ENCODE data around the gene MYO5C. TPM values are rescaled to one million over a fixed set of nuclear protein-coding genes. Genes with fewer than 3 reads are reported as not detected.
A peak's percentile ranks its signal among the peaks of the same experiment; 100 is the strongest.

Gene MYO5C
- total RNA-seq, 6 donors from 2014 or later: 59.9 to 128 (median 84.5) TPM

GRCh38 chr15:52158084-52158765 lies 137.4 kb downstream of the MYO5C start:
- no peak for TF ChIP-seq EP300 (IDR thresholded peaks at IDR 0.05)
- TF ChIP-seq, protein P1, sequence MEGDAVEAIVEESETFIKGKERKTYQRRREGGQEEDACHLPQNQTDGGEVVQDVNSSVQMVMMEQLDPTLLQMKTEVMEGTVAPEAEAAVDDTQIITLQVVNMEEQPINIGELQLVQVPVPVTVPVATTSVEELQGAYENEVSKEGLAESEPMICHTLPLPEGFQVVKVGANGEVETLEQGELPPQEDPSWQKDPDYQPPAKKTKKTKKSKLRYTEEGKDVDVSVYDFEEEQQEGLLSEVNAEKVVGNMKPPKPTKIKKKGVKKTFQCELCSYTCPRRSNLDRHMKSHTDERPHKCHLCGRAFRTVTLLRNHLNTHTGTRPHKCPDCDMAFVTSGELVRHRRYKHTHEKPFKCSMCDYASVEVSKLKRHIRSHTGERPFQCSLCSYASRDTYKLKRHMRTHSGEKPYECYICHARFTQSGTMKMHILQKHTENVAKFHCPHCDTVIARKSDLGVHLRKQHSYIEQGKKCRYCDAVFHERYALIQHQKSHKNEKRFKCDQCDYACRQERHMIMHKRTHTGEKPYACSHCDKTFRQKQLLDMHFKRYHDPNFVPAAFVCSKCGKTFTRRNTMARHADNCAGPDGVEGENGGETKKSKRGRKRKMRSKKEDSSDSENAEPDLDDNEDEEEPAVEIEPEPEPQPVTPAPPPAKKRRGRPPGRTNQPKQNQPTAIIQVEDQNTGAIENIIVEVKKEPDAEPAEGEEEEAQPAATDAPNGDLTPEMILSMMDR (IDR thresholded peaks at IDR 0.05): no peak
- TF ChIP-seq POLR2AphosphoS5 (IDR thresholded peaks at IDR 0.05): no peak
- no peak for TF ChIP-seq POLR2A (IDR thresholded peaks at IDR 0.05)
- ATAC-seq (ENCODE audit: low FRiP score in 2 of 2) (no peak), DNase-seq (no peak)
- H3K4me3 ChIP-seq: no peak overlapping the region
- H3K9me3 ChIP-seq: no peaks in the 10 kb centered on the region
- H3K4me1 ChIP-seq: no peaks in the 10 kb centered on the region
- H3K27me3 ChIP-seq: no peaks in the 10 kb centered on the region
- WGBS, 2 donors: 88 to 91% methylated on average over 10 of the region's 10 CpGs
- peaks cover 0 to 6% (median 3%) of the 10 kb centered on the region in 4 donors for H3K36me3 ChIP-seq
- no peak overlapping the region for H3K27ac ChIP-seq

GRCh38 chr15:52155878-52156277 lies 139.7 kb downstream of the MYO5C start:
- WGBS, 2 donors: 63 to 72% methylated on average over 2 of the region's 2 CpGs

DNA sequence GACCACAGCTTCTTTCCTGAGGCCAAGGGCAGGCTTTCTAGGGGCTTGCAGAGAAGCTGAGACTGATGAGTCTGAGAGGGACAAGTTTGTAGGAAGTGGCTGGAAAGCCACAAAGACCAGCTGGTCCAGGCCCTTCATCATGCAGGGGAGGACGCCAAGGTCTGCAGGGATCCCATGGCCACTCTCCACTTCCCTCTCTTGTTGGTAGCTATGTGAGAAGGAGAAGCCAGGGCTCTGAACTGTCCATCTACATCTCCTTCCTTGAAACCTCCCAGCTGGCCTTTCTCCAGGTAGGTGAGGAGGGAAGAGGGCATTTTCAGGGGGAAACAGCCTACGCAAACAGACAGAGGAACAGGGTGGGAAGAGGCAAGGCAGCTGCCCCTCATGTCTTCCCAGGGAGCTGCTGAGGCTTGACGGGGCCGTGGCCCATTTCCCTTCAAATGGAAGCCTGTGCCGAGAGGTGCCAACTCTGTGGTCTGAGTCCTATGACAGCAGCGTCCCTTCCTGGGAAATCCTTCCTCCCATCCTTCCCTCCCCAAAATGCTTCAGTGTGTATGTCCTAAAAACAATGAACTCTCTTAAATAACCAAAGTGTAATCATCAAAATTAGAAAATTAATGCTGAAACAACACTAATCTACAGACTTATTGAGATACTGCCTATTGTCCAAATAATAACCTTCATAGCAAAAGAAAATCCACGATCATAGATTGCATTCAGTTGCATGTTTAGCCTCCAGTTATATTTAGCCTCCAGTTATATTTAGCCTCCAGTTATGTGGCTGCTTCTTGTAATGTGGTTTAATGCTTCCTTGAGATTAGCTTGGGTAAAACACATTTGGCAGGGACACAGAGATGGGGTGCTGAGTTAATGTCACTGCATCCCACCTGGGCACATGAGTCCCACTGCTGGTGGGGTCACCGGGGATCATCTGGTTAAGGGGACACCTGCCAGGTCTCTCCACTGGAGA lies 140.4 kb downstream of the MYO5C start:
- Histone ChIP-seq H3K4me1 (no peaks in the 10 kb centered on the region), H3K36me3 (peaks cover 0 to 6% (median 3%) of the 10 kb centered on the region in 4 donors), H3K27me3 (no peaks in the 10 kb centered on the region), H3K27ac (no peak overlapping the region), H3K4me3 (no peak overlapping the region), H3K9me3 (no peaks in the 10 kb centered on the region)
- peak in 1 of 2 donors; percentile 45 for ATAC-seq (ENCODE audit: low FRiP score in 2 of 2)
- no peak for DNase-seq
- TF ChIP-seq EP300 (IDR thresholded peaks at IDR 0.05): no peak
- TF ChIP-seq, protein P1 (IDR thresholded peaks at IDR 0.05): no peak
- TF ChIP-seq POLR2AphosphoS5 (IDR thresholded peaks at IDR 0.05): no peak
- no peak for TF ChIP-seq POLR2A (IDR thresholded peaks at IDR 0.05)
- WGBS, 2 donors: 73 to 79% methylated on average over 7 to 8 of the region's 8 CpGs

More at GRCh38 chr15:52155878-52156277, 139.7 kb downstream of the MYO5C start:
- TF ChIP-seq, protein P1 (IDR thresholded peaks at IDR 0.05): no peak
- TF ChIP-seq EP300 (IDR thresholded peaks at IDR 0.05): no peak
- TF ChIP-seq POLR2AphosphoS5 (IDR thresholded peaks at IDR 0.05): no peak
- TF ChIP-seq POLR2A (IDR thresholded peaks at IDR 0.05): no peak
- Histone ChIP-seq H3K4me3 (no peak overlapping the region), H3K27me3 (no peaks in the 10 kb centered on the region), H3K27ac (no peak overlapping the region), H3K36me3 (peaks cover 0 to 6% (median 3%) of the 10 kb centered on the region in 4 donors), H3K9me3 (no peaks in the 10 kb centered on the region), H3K4me1 (no peaks in the 10 kb centered on the region)
- DNase-seq: no peak
- no peak for ATAC-seq (ENCODE audit: low FRiP score in 2 of 2)

DNA sequence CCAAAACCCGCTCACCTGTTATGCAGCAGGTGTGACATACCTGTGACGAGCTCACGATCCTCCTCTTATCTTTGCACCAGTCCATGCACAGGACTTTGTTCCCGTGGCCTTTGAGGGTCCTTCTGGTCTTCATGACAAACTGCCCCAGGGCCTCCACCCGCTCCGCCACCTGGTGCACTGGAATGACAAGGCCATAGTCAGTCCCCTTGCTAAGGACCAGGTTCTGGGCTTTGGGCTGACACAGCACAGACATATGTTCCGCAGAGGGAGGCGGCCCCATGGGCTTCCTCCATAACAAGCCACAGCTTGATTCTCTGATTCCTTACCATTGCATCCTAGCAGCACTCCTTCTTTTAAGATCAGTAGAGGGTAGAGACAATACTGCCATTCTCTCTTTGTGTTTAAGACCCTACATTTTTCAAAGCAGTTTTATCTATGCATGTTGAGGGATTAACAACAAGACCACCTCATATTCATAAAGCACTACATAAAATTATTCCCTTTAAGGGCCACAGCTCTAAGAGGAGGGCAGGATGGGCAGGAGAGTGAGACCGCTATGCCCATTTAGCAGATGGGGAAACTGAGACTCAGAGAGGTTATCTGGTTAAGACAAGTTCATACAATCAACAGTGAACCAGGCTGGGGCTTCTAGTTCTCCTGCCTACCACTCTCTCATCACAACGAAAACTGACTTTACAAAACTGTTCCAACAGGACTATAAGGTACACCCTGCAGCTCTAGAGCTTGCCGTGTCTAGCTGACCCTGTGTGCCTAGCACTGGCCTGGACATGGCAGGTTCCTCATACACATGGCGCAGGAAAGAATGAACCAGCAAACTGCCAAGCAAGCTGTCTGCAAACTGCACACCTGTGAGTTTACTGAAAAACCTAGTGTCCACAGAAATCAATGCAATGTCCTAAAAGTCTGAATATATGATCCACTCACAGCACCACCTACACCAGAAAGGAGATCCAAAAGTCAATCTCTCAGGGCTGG lies 141.4 kb downstream of the MYO5C start:
- Histone ChIP-seq H3K9me3 (no peaks in the 10 kb centered on the region), H3K4me1 (no peaks in the 10 kb centered on the region), H3K27me3 (no peaks in the 10 kb centered on the region), H3K27ac (no peak overlapping the region), H3K4me3 (no peak overlapping the region), H3K36me3 (peaks cover 0 to 15% (median 5%) of the 10 kb centered on the region in 4 donors)
- 97% methylated on average over 12 of the region's 12 CpGs for WGBS, 2 donors
- DNase-seq: no peak
- TF ChIP-seq POLR2A (IDR thresholded peaks at IDR 0.05): no peak
- TF ChIP-seq POLR2AphosphoS5 (IDR thresholded peaks at IDR 0.05): no peak
- no peak for ATAC-seq (ENCODE audit: low FRiP score in 2 of 2)

Measured in upper lobe of left lung (tissue), 6 donors.